VCaP (cell line): ENCODE data around the gene SH3BGRL2.
"Not testable (repeated sequence)": the region's sequence is repeated elsewhere in the genome, so short reads cannot be mapped to it uniquely, and the experiment has no call there.

Source experiments
- H3K27ac ChIP-seq: fragments of 450-650 bp; 2 replicates; pipeline ENCODE4 v1.5.1; 2017
- TF ChIP-seq, protein P1 (sequence below): fragments of 450-650 bp; conservative IDR thresholded peaks from 2 replicates; pipeline ENCODE4 v1.5.1; 2017; ENCODE audit warnings: mild to moderate bottlenecking, moderate library complexity

SH3BGRL2 gene

DNA sequence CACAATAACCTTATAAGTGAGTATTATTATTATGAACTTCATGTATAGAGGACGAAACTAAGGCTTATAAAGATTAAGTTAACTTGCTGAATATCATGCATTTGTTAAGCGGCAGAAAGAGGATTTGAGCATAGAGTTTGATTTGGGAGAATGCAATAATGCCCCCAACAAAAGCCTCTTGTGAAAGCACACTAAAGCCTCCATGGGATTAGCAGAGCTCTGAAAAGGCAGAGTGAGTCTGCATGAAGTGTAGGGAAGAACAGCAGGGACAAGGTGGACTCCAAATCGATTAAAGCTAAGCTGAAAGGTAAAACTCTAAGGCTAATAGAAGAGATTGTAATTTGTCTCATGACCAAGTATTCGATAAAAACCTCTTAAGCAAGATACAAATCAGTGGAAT lies 100.3 kb downstream of the SH3BGRL2 start:
- TF ChIP-seq, protein P1, sequence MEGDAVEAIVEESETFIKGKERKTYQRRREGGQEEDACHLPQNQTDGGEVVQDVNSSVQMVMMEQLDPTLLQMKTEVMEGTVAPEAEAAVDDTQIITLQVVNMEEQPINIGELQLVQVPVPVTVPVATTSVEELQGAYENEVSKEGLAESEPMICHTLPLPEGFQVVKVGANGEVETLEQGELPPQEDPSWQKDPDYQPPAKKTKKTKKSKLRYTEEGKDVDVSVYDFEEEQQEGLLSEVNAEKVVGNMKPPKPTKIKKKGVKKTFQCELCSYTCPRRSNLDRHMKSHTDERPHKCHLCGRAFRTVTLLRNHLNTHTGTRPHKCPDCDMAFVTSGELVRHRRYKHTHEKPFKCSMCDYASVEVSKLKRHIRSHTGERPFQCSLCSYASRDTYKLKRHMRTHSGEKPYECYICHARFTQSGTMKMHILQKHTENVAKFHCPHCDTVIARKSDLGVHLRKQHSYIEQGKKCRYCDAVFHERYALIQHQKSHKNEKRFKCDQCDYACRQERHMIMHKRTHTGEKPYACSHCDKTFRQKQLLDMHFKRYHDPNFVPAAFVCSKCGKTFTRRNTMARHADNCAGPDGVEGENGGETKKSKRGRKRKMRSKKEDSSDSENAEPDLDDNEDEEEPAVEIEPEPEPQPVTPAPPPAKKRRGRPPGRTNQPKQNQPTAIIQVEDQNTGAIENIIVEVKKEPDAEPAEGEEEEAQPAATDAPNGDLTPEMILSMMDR: no peak
- H3K27ac ChIP-seq: no peak overlapping the region

DNA sequence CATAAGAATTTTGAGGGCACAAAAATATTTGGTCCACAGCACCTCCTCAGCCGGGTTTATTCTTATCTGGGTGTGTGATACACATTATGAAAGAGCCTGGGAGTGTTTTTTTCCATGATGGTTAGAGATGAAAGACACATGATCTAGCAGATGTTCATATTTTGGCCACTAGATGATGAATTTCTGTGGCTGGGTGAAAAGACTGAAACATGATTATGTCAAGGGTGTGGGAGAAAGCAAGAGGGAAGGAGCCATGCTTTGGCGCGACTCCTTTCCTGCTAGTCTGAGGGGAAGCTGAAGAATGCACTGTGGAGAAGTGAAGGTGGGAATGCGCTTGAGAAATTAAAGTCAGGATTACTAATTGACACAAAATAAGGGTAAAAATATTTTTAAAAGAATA lies 102.3 kb downstream of the SH3BGRL2 start:
- H3K27ac ChIP-seq: no peak overlapping the region
- TF ChIP-seq, protein P1: no peak

DNA sequence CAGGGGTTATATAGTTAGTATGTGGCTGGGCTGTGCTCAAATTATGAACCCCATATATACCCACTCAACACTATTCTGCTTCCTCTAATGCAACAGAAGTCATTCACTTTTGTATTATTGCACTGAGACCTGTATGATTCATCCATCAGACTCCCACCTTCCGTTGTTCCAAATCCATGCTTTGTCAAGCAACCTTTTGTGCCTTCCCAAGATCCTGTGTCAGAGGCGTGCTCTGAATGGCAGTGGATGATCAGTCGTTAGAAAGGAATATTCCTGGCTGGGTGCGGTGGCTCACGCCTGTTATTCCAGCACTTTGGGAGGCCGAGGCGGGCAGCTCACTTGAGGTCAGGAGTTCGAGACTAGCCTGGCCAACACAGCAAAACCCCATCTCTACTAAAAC lies 103.2 kb downstream of the SH3BGRL2 start:
- TF ChIP-seq, protein P1: no peak
- no peak overlapping the region for H3K27ac ChIP-seq

DNA sequence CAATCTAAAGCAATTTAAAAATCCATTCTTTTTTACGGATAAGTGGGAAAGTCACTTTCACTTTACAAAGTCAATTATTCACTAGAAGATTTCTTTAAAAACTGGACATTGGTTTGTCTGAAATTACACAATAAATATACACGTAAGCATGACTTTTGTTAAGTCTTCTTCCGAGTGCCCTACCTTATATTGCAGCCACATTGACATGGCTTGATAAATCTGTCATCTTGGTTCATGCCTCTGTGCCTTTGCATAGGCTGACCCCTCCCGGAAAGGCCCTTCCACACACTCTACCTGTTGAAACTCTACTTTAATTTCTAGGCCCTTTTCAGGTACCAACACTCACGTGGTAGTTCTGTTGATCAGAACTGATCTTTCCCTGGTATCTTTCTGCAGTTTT lies 104.1 kb downstream of the SH3BGRL2 start:
- TF ChIP-seq, protein P1: no peak
- H3K27ac ChIP-seq: no peak overlapping the region

DNA sequence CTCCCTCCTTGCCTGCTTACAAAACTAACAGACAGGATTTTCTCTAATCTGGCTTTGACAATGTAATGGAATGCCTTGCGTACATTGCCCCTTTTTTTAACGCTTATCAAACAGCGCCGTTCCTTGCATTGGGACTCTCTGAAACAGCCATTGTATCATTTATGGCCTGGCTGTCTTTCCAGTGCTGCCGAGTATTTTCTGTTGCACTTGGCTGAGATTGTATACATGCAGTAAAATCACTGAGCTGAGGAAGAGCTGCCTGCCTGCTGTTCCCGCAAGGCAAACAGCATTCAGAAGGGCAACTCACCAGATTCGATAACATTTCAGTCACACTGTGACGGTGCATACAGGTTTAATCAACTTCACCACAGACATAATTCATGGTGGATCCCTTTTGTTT lies 106.0 kb downstream of the SH3BGRL2 start:
- H3K27ac ChIP-seq: peak overlapping the region; percentile 83
- TF ChIP-seq, protein P1: no peak

DNA sequence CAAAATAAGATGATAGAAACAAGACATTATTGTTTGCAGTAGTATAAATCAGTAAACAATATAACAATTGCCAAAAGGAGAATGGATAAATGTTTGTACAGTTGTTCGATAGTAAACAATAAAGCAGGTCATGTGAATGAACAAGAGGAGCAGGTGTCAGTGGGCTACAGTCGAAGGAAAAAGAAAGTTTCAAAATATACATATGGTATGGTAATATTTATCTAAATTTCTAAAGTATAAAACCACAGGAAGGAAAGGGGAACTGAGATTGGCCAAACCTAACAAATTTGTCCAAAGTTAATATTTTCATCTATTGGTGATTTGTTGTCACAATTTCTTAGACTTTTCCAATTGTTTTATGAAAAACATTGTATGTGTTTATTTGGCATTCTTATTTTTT lies 110.9 kb downstream of the SH3BGRL2 start:
- TF ChIP-seq, protein P1: no peak

DNA sequence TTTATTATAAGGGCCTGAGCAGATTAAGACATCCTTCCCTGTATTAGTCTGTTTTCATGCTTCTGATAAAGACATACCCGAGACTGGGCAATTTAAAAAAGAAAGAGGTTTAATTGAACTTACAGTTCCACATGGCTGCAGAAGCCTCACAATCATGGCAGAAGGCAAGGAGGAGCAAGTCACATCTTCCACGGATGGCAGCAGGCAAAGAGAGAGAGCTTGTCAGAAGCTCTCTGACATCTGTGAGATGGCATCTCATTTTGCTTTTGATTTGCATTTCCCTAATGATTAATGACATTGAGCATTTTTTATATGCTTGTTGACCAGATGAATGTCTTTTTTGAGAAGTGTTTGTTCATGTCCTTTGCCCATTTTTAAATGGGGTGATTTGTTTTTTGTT lies 114.2 kb downstream of the SH3BGRL2 start:
- H3K27ac ChIP-seq: not testable (repeated sequence)

More for the DNA sequence above, 110.9 kb downstream of the SH3BGRL2 start:
- no peak overlapping the region for H3K27ac ChIP-seq

DNA sequence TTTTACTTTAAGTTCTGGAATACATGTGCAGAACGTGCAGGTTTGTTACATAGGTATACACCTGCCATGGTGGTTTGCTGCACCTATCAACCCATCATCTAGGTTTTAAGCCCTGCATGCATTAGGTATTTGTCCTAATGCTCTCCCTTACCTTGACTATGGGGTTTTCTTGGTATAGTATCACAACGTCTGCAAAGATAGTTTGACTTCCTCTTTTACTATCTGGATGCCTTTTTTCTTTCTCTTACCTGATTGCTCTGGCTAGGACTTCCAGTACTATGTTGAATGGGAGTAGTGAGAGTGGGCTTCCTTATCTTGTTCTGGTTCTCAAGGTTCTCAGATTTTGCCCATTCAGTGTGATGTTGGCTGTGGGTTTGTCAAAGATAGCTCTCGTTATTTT lies 115.2 kb downstream of the SH3BGRL2 start:
- not testable (repeated sequence) for H3K27ac ChIP-seq

DNA sequence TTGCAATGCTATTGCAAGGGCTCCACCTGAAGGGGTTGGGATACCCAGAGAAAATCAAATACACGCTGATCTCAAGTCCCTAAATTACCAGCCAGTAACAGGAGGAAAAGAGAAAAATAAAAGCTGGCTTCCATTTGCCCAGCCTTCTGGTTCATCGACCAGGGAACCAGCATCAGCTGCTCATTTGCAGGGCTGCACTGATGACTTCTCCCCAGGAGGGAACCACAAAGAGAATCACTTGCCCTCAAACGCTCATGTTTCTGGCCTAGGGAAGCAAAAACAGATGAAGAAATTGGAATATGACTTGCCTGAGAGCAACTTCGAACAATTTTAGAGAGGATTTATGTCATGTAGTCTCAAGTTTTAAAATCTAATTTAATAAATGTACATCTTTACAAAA lies 119.7 kb downstream of the SH3BGRL2 start:
- TF ChIP-seq, protein P1: no peak
- H3K27ac ChIP-seq: no peak overlapping the region
